GM18511 (cell line): ENCODE data around the gene PRKRIP1.
"Not testable (repeated sequence)": the region's sequence is repeated elsewhere in the genome, so short reads cannot be mapped to it uniquely, and the experiment has no call there.

Source experiments
- ATAC-seq: cut with Tn5 transposase; IDR thresholded peaks from one replicate; pipeline ENCODE4 v1.9.1; 2021; ENCODE audit warnings: mild to moderate bottlenecking, moderate library complexity; ENCODE audit not compliant: unreplicated experiment

Gene PRKRIP1

DNA sequence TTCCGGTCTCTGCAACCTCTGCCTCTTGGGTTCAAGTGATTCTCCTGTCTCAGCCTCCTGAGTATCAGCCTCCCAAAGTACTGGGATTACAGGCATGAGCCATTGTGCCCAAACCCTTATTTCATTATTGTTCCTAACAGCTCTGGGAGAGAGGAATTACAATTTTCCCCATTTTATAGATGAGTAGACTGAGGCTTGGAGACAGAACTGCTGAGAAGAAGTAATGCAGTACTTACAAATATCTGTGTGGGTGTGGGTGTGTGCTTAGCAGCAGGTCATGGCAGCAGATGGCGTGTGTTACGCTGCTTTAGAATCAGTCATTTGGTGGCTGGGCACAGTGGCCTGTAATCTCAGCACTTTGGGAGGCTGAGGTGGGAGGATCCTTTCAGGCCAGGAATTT, 7.4 kb downstream of the PRKRIP1 start:
- no peak for ATAC-seq

- ATAC-seq = peak; percentile 80
These were observed 8.1 kb downstream of the PRKRIP1 start for GRCh38 chr7:102404005-102404861.

DNA sequence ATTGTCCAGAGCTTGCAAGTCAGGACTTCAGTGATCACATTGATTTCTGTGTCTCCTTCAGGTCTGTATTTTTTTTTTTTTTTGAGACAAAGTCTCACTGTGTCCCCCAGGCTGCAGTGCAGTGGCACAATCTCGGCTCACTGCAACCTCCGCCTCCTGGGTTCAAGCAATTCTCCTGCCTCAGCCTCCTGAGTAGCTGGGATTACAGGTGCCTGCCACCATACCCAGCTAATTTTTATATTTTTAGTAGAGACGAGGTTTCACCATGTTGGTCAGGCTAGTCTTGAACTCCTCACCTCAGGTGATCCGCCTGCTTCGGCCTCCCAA, 8.7 kb downstream of the PRKRIP1 start:
- ATAC-seq = not testable (repeated sequence)

GRCh38 chr7:102407910-102408309, 11.7 kb downstream of the PRKRIP1 start:
- ATAC-seq = no peak

DNA sequence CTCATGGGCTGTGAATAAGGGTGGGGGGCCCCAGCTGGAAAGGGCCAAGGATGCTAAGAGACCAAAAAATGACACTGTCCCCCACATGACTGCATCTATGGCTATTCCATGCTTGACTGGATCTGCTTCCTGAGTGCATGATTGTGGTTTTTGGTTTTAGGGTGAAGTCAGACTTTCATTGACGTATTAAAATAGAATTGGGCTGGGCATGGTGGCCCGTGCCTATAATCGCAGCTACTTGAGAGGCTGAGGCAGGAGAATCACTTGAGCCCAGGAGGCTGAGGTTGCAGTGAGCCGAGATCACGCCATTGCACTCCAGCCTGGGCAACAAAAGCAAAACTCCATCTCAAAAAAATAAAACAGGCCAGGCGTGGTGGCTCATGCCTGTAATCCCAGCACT, 12.4 kb downstream of the PRKRIP1 start:
- ATAC-seq = peak; percentile 76

DNA sequence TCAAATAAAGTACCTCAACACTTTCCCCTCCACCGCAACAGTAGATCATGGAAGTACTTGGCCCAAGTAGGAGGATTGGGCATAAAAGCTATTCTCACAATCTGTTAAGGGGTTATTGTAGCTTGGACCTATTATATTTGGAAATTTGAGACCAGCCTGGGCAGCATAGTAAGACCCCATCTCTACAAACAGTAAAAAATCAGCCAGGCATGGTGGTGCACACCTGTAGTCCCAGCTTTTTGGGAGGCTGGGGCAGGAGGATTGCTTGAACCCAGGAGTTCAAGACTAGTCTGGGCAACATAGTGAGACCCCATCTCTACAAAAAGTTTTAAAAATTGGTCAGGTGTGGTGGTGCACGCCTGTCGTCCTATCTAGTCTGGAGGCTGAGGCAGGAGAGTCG, 13.2 kb downstream of the PRKRIP1 start:
- no peak for ATAC-seq

GRCh38 chr7:102410123-102410522, 14.0 kb downstream of the PRKRIP1 start:
- no peak for ATAC-seq

DNA sequence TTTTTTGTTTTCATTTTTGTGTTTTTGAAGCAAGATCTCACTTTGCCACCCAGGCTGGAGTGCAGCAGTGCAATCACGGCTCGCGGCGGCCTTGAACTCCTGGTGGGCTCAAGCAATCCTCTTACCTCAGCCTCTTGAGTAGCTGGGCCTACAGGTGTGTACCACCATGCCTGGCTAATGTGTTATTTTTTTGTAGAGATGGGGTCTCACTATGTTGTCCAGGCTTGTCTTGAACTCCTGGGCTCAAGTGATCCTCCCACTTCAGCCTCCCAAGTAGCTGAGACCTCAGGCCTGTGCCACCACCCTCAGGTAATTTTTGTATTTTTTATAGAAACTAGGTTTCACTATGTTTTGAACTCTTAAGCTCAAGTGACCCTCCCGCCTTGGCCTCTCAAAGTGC, 14.8 kb downstream of the PRKRIP1 start:
- ATAC-seq = no peak

DNA sequence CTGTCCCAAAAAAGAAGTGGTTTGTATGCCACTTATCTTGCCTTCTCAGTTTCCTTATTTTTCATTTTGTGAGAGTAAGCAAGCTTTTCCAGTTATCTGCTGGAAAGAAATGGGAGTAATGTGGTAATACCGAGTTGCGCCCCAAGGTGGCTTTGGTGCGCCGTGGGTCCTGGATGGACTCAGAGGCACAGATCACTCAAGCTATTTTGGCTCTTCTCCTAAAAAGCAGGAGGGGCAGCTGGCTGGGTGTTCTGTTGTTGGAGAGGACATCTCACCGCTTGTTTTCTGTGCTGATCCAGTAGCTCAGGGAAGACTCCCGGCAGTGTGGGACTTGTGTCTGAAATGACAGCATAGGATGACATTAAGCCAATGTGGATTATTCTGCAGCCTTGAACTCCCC, 16.4 kb downstream of the PRKRIP1 start:
- no peak for ATAC-seq

DNA sequence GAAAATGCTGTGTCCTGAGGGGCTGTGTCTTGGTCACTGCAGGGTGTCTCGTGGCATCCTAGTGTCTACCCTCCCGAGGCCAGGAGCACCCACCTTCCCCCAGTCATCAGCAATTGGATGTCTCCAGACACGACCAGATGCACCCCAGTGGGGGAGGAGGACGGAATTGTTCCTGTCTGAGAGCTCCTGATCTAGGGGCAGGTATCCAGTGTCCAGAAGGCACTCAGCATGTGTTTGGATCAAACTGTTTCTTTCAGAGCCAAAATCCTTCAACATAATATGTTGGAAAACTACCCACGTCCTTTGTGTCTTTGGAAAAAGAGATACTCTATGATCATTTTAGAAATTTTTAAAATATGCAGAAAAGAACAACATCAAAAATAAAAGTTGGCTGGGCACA, 16.9 kb downstream of the PRKRIP1 start:
- no peak for ATAC-seq

DNA sequence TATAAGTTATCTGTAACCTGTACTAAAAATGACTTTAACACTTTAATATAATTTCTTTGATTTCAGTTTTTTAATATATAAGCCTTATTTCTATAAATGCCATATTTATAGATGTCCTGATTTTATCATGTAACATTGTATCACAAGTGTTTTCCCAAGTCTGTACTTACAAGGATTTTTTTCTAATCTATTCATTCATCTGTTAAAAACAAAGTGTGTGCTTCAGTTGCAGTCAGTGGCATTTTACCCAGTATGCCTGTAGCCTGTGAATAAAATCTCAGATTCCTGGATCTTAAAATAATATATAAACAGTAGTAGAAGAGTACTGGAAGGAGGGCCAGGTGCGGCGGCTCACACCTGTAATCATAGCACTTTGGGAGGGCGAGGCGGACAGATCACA, 17.4 kb downstream of the PRKRIP1 start:
- ATAC-seq = no peak

GRCh38 chr7:102415685-102416225, 19.6 kb downstream of the PRKRIP1 start:
- peak; percentile 76 for ATAC-seq

GRCh38 chr7:102416406-102416805, 20.2 kb downstream of the PRKRIP1 start:
- ATAC-seq = no peak

DNA sequence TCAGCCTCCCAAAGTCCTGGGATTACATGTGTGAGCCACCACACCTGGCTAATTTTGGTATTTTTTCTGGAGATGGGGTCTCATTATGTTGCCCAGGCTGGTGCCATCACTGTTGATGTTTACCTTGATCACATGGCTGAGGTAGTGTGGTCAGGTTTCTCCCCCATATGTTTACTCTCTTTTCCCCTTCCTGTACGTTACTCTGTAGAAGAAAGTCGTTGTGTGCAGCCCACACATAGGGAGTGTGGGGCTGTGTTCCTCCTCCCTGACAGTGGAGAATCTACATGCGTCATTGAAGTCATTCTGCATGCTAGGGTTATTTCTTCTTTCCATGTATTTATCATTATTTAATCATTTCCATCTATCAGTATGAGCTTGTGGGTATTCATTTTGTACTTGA, 20.9 kb downstream of the PRKRIP1 start:
- ATAC-seq = no peak

GRCh38 chr7:102418592-102418991, 22.4 kb downstream of the PRKRIP1 start:
- ATAC-seq = no peak

DNA sequence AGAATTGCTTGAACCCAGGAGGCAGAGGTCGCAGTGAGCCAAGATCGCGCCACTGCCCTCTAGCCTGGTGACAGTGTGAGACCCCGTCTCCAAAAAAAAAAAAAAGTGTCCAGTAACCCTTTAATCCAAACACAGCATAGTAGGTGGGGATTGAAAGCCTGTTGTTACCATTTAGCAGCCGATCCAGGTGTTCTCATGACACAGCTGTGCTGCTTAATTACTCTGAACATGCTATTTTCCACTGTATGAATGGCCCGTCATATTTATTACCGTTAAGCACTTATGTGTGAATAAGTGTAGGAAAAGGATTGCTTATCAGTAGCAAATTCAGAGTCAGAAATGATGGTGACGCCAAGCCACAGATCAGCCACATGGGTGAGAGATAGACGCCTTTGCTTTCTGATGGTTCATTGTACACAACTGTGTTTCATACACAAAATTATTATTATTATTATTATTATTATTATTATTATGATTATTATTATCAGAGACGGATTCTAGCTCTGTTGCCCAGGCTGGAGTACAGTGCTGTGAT, 25.6 kb downstream of the PRKRIP1 start:
- no peak for ATAC-seq

DNA sequence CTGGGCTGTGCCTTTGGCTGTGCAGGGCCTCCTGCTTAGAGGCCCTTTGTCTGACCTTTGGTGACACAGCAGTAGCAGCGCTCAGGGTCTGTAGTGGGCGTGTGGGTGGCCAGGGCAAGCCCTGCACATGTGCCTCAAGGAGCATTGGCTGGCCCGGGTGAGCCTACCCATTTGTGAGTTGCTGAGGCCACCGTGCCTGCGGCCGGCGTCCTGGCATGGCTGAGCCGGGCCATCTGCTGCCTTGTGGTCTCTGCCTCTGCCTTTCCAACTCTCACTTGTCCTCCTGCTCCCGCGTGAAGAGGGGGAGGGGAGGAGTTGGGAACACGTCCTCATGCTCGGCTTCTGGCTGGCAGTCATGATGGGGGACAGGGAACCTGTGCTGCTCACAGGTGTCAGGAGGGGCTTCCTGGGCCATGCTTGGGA, 28.0 kb downstream of the PRKRIP1 start:
- no peak for ATAC-seq

DNA sequence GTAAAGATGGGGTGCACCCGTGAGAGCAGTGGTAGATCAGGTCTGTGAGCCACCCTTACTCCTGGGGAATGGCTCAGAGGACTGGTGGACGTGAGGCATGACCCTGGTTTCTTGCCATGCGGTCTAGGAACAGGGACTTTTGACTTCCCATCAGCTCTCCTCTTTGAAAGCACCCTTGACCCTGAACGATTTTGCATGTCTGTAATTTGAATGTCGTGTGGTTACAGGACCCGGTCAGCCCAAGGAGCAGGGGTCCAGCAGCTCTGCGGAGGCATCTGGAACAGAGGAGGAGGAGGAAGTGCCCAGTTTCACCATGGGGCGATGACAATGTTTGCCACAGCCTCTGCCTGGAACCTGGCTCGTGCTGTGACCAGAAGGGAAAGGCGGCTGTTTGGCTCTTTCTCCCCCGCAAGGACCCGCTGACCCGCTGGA, 28.6 kb downstream of the PRKRIP1 start:
- peak; percentile 29 for ATAC-seq

GRCh38 chr7:102425639-102426267, 29.6 kb downstream of the PRKRIP1 start:
- ATAC-seq = peak; percentile 68

GRCh38 chr7:102426268-102427018, 30.3 kb downstream of the PRKRIP1 start:
- ATAC-seq = peak; percentile 64

GRCh38 chr7:102427019-102427405, 30.8 kb downstream of the PRKRIP1 start:
- ATAC-seq = no peak
